ENCODE data around the gene MLST8.
"Not testable (repeated sequence)": the region's sequence is repeated elsewhere in the genome, so short reads cannot be mapped to it uniquely, and the experiment has no call there.

MLST8 gene

DNA sequence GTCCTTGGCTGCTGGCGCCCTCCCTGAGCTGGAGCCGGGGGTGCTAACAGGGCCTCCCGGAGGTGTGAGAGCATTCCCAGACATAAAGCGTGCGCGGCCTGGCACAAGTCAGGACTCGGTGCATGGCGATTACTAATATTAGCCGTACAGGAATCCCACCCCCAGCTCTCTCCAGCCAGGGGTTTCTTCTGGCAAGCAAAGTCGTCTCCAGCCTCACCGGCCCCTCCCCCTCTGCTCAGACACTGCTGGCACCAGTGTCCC lies 13.9 kb upstream of the MLST8 start:
- no peak for FAIRE-seq

- FAIRE-seq = no peak
Measured at GRCh38 chr16:2194166-2194834, 11.0 kb upstream of the MLST8 start.

GRCh38 chr16:2194852-2195321 lies 10.4 kb upstream of the MLST8 start:
- FAIRE-seq = peak; percentile 60

GRCh38 chr16:2195322-2196161 lies 9.7 kb upstream of the MLST8 start:
- no peak for FAIRE-seq

DNA sequence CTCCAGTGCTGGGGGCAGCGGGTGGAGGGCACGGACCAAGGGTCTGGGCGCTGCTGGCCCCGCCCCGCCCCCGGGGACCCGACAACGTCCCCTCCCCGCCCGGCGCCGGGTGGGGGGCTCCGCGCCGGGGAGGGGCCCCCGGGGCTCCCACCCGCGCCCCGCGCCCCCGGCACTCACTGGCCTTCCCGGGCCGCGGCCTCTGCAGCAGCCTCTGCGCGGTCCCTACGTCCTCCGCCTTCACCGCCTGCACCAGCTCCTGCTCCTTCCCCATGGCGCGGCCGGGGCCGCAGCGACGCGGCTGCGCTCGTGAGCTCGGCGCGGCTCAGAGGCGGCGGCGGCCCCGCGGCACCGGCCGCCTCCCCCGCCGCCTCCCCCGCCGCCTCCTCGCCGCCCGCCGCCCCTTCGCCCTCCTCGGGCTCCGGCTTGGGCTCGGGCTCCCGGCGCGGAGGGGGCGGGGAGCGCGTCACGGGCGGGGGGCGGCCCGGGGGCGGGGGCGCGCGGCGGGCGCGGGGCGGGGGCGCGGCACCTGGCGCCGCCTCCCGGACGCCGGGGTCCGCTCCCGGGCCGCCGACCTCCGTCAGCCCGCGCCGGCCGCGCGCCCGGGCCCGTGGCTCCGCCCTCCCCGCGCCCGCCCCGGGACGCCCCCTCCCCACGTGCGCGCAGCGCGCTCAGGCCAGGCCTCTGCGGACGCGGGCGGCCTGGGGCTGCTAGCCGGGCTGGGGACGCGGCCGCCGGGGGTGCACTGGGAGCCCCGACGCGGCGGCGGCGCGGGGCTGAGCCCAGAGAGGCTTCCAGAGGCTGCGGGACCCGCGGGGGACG lies 8.9 kb upstream of the MLST8 start, which contains the start of gene CASKIN1:
Gene CASKIN1, minus strand, starts transcription at position 444 of the 819 bp plus-strand sequence. Its CDS starts 173 bp downstream, at position 271.
- FAIRE-seq = no peak

DNA sequence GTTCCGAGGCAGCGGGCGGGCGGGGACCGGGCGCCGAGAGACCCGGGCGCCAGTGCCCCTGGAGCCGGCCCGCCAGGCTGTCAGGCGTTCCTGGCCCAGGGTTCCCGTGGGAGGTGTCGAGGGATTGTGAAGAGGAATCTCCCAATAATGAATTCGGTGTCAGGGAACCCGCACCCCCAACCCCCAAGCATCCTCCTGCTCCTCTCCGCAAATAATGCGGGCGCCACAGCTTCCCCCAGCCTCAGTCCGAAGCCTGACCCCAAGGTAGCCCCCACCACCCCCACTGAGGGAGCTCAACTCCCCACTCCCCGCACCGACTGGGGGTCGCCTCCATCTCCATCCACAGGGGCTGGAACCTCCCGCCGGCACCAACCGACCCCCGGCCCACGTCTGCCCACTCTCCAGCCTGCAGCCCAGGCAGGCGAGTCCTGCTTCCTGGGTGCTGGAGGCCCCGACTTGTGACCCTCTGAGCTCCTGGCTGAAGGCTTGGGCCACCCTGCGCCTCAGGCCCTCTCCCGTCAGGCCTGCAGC lies 8.2 kb upstream of the MLST8 start:
- FAIRE-seq = no peak

DNA sequence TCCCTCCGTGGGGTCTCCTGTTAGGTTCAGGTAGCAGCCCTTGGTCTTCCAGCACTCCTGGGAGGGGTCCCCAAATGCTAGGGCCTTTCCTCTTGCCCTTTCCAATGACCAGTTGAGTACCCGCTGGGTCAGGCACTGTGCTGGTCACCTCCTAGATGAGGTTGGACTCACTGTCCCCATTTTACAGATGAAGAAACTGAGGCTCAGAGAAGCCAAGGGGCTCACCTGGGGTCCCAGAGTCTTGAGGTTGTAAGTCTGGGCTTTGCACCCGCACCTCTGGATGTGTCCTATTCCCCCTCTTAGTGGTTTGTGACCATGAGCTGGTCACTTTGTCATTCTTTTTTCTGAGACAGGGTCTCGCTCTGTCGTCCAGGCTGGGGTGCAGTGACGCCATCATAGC lies 7.5 kb upstream of the MLST8 start:
- no peak for FAIRE-seq

DNA sequence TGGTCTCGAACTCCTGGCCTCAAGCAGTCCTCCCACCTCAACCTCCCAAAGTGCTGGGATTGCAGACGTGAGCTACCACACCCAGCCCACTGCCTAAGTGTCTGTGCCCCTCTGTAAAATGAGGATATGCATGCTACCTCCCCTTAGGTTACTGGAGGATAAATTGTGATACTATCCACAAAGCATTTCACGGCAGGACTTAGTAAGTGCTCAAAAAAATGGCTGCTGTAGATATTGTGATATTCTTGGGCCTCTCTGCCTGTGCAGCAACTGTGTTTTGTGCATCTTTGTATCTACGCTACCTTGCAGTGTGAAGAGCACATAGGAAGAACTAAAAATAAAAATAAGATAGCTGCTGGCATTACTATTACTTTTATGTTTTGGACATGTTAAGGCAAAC lies 7.0 kb upstream of the MLST8 start:
- FAIRE-seq = no peak

DNA sequence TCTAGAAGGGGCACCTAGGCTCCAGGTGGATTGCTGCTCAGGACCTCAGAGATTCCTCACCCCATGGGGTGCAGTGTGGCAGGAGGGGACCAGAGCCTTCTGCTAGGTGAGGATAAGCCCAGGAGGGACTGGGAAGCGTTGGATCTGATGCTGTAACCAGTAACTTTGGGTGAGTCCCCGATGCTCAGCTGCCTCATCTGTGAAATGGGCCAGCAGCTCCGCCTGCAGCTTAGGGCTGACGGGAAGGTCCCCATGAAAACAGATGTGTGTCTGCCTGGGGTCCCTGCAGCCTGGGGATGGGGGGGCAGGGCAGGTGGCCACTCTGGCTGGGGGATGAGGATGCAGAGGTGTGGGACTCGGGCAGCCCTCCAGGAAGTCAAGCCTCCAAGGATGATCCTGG lies 6.2 kb upstream of the MLST8 start:
- FAIRE-seq = no peak

DNA sequence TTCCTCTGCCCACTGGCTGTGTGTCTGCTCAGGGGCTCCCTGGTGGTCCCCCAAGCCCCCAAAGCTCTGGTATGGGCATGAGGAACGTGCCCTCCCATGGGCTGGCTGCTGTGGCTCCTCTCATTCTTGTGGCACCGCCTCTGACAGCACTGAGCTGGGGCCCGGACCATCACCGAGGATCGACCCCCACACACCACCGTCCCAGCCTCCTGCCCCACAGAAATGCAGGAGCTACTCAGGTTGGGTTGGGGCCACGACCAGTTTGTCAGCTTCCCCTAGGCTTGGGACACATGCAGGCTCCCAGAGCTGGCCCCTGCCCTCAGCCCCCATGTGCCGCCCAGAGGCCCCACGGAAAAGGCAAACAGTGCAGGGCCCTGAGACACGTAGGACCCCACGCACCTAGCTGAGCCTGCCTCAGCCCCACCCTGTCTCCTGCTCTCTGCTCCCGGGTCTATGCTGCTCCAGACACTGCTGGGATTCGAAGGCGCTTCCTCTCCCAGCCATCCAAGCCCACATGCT lies 5.6 kb upstream of the MLST8 start:
- no peak for FAIRE-seq

- FAIRE-seq = no peak
Measured at GRCh38 chr16:2200313-2200712, 4.9 kb upstream of the MLST8 start.

- FAIRE-seq = not testable (repeated sequence)
Measured at GRCh38 chr16:2203119-2203688, 2.0 kb upstream of the MLST8 start.

GRCh38 chr16:2204416-2205103 lies 694 bp upstream of the MLST8 start:
- no peak for FAIRE-seq

DNA sequence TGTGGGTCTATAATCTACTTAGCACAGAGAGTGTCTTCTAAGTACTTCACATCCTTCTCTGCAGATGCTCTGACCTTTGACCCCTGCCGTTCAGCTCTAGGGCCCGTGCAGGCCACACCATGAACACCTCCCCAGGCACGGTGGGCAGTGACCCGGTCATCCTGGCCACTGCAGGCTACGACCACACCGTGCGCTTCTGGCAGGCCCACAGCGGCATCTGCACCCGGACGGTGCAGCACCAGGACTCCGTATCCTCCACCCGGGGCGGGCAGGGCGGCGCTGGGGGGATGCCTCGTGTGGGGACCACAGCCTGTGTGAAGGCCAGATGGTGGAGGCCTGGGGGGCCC lies 686 bp downstream of the MLST8 start:
- FAIRE-seq = no peak

GRCh38 chr16:2206420-2206779 lies 1.1 kb downstream of the MLST8 start:
- no peak for FAIRE-seq

- no peak for FAIRE-seq
Measured at GRCh38 chr16:2206780-2207433, 1.7 kb downstream of the MLST8 start.

DNA sequence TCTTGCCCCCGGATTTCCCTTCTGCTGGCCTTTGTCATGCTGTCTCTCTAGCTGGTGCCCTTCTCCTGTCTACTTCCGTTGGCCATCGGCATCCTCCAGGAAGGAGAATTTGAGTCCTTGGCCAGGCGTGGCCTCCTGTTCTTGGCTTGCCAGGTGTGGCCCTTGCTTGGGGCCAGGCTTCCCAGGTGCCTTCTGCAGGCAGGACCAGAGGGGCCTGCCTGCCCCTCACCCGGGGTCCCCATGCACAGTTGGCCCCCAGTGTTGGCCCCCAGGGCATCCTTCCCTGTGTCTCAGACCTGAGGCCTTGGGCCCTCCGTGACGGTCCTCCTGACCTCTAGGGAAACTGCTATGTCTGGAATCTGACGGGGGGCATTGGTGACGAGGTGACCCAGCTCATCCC lies 2.6 kb downstream of the MLST8 start:
- FAIRE-seq = no peak

GRCh38 chr16:2208308-2208707 lies 3.1 kb downstream of the MLST8 start:
- FAIRE-seq = no peak

DNA sequence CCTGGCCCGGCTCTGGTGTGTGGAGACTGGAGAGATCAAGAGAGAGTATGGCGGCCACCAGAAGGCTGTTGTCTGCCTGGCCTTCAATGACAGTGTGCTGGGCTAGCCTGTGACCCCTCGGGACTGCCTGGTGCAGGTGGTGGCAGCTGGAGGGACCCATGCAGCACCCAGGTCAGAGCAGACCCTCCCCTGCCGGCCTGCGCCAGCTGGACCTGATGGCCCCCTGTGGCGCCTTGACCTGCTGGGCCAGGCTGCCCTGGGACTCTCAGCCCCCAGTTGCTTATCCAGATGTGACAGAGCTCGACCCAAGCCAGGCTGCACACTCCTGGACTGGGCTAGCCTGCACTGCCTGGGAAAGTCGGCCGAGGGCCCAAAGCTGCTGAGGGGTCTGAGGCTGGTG lies 3.5 kb downstream of the MLST8 start:
- no peak for FAIRE-seq

GRCh38 chr16:2209258-2210008 lies 4.2 kb downstream of the MLST8 start:
- no peak for FAIRE-seq

GRCh38 chr16:2210009-2210332 lies 4.7 kb downstream of the MLST8 start:
- no peak for FAIRE-seq

Data from G401.6 (cell line).